GM12874 (cell line): ENCODE data around the gene ACTC1.

Experiments
- TF ChIP-seq, protein P1 (sequence below): IDR thresholded peaks from 2 replicates; pipeline ENCODE4 v1.5.1; 2011; ENCODE audit warnings: low read depth, mild to moderate bottlenecking, control low read depth, low read length, moderate library complexity; ENCODE audit not compliant: insufficient read depth

Gene ACTC1

GRCh38 chr15:34804776-34805175, 9.4 kb upstream of the ACTC1 start:
- TF ChIP-seq, protein P1, sequence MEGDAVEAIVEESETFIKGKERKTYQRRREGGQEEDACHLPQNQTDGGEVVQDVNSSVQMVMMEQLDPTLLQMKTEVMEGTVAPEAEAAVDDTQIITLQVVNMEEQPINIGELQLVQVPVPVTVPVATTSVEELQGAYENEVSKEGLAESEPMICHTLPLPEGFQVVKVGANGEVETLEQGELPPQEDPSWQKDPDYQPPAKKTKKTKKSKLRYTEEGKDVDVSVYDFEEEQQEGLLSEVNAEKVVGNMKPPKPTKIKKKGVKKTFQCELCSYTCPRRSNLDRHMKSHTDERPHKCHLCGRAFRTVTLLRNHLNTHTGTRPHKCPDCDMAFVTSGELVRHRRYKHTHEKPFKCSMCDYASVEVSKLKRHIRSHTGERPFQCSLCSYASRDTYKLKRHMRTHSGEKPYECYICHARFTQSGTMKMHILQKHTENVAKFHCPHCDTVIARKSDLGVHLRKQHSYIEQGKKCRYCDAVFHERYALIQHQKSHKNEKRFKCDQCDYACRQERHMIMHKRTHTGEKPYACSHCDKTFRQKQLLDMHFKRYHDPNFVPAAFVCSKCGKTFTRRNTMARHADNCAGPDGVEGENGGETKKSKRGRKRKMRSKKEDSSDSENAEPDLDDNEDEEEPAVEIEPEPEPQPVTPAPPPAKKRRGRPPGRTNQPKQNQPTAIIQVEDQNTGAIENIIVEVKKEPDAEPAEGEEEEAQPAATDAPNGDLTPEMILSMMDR, result no peak

DNA sequence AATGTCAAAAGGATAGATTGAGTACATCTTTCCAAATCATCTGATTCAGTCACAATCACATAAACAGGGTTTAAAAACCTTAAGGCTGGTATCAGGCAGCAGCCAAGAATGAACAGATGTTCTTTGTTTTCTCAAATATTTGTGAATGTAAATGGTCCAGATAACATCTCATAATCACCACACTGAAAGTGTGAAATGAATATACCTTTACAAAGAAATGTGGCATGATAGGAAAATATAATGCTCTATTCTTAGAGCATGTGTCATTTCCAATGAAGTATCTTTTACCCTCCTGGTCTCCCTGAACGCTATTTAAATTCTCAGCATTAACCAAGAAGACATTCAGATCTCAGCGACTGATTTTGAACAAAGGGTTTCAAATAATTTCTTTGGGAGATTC, 8.8 kb upstream of the ACTC1 start:
- TF ChIP-seq, protein P1, result no peak

- TF ChIP-seq, protein P1, result no peak
These were observed 7.7 kb upstream of the ACTC1 start for GRCh38 chr15:34802803-34803750.

- TF ChIP-seq, protein P1, result no peak
These were observed 7.0 kb upstream of the ACTC1 start for GRCh38 chr15:34802371-34802770.

DNA sequence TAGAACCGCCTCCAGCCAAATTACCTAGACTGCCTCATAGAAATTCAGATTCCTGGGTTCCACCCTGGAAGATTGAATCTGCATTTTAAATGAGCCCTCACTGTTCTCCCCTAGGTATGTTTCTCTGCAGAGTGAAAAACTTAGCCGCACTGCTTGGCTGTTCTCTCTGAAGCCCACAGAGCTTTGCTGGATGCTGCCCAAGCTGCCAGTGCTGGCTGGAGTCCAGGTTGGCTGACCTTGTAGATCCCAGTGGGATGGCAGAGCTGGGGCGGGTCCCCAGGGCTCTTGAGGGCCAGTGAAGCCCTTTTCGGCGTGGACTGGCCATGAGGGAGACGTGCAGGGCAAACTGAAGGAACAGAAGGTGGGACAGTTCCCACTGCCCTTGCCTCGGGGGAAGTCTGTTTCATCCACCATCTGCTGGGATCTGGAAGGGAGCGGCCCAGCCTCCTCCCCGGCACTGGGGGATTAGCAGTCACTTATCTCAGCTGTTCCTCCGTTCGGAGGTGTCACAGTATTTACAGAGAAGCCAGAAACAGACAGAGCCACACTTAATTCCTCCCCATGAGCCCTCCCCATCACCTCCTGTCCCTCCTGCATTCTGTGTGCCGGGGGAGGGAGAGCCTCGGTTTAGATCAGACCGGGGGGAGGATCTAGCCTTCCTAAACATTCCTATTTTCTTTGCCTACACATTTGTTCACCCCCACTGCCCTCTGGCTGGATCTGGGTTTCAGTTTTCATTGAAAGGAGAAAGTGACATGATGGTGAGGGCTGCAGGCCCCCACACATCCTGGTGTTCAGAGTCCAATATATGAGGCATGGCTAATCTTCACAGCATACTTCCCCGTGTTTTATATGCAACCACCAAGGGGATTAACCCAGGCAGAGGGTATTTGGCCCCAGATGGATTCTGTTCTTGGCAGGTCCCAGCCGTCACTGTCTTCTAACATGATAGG, 4.1 kb upstream of the ACTC1 start:
- TF ChIP-seq, protein P1, result no peak

GRCh38 chr15:34796847-34797435, 1.6 kb upstream of the ACTC1 start:
- TF ChIP-seq, protein P1, result no peak
